Measurements from ENCODE around the gene IFIT3. TPM values are rescaled to one million over a fixed set of nuclear protein-coding genes. Genes with fewer than 3 reads are reported as not detected.

The IFIT3 gene
- polyA plus RNA-seq, 1 of the 3 experiments (the other 2 are of a cell fraction) = 3.2 TPM

DNA sequence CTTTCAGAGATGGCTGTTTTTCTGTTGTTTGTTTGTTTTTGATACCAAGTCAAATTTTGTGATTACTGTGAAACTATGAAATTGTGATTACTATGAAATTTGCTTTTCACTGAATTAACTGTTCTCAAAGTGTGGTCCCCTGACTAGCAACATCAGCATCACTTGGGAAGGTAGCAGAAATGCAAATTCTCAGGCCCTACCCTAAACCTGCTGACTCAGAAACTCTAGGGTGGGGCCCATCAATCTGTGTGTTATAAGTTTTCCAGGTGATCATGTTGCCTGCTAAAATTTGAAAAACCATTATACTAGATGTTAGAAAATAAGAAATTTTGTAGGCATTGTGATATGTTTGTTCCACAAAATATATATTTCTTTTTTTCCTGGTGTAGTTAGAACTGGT lies 51.3 kb downstream of the IFIT3 start:
- CTCF ChIA-PET = interaction anchor here (1.5 to 1.6 kb wide), 2 partner anchors 10 kb away, joined by 8 read pairs; no protein-coding TSS in a partner anchor
- H3F3A ChIP-seq (replicated peaks; ENCODE audit: insufficient read depth) = peaks cover 4% of the 10 kb centered on the region
- no peak overlapping the region for H3K9ac ChIP-seq
- H3K79me2 ChIP-seq (ENCODE audit: insufficient read depth) = no peaks in the 10 kb centered on the region
- no peak for TF ChIP-seq GATA2 (CRISPR knock-in tag; IDR thresholded peaks at IDR 0.05)
- TF ChIP-seq TCF12 (IDR thresholded peaks at IDR 0.05) = no peak
- TF ChIP-seq RFX5 (IDR thresholded peaks at IDR 0.05; ENCODE audit: low read length) = no peak
- TF ChIP-seq JUND (IDR thresholded peaks at IDR 0.05) = no peak
- TF ChIP-seq GABPA (IDR thresholded peaks at IDR 0.05; ENCODE audit: low read depth) = no peak
- no peak for TF ChIP-seq FOSL2 (IDR thresholded peaks at IDR 0.05; ENCODE audit: borderline replicate concordance, low read depth)
- TF ChIP-seq FOXJ3 (CRISPR knock-in tag; IDR thresholded peaks at IDR 0.05) = no peak
- TF ChIP-seq YY1 (IDR thresholded peaks at IDR 0.05; ENCODE audit: low read depth) = no peak
- TF ChIP-seq USF2 (IDR thresholded peaks at IDR 0.05; ENCODE audit: borderline replicate concordance, low read depth, low read length) = no peak
- no peak for TF ChIP-seq PBX3 (IDR thresholded peaks at IDR 0.05)
- H3K4me3 ChIP-seq (ENCODE audit: low read depth in 2 of 2, low read length in 1 of 2) = no peak overlapping the region
- no peak overlapping the region for H2AFZ ChIP-seq (ENCODE audit: low read depth)
- H3K4me2 ChIP-seq = no peak overlapping the region
- no peak overlapping the region for H3K27ac ChIP-seq (ENCODE audit: low read depth in 2 of 2, low read length in 1 of 2)
- peaks cover 5 to 11% of the 10 kb centered on the region in 2 experiments; a peak in 3 of 4 replicates for H3K4me1 ChIP-seq (ENCODE audit: control insufficient read depth in 1 of 2, insufficient read depth in 2 of 2, low read depth in 1 of 2, low read length in 1 of 2)
- no peaks in the 10 kb centered on the region for H3K9me2 ChIP-seq
- no peaks in the 10 kb centered on the region for H3K36me3 ChIP-seq (replicated peaks in 1 of 2; ENCODE audit: control insufficient read depth in 1 of 2, insufficient read depth in 2 of 2, low read length in 1 of 2)
- H4K20me1 ChIP-seq (ENCODE audit: insufficient read depth) = no peaks in the 10 kb centered on the region
- no peaks in the 10 kb centered on the region for H3K27me3 ChIP-seq (ENCODE audit: insufficient read depth)
- POLR2A ChIA-PET = no interaction called here
- H3K9me3 ChIP-seq = no peaks in the 10 kb centered on the region
- no peak for DNase-seq

GRCh38 chr10:89382757-89383156 lies 55.0 kb downstream of the IFIT3 start:
- no peak overlapping the region for H3K4me3 ChIP-seq (ENCODE audit: low read depth in 2 of 2, low read length in 1 of 2)
- H3K9me3 ChIP-seq = no peaks in the 10 kb centered on the region
- no peak overlapping the region for H3K27ac ChIP-seq (ENCODE audit: low read depth in 2 of 2, low read length in 1 of 2)
- no peak overlapping the region for H2AFZ ChIP-seq (ENCODE audit: low read depth)
- no peaks in the 10 kb centered on the region for H3K36me3 ChIP-seq (replicated peaks in 1 of 2; ENCODE audit: control insufficient read depth in 1 of 2, insufficient read depth in 2 of 2, low read length in 1 of 2)
- WGBS (ENCODE audit: low lambda C conversion rate) = 64% methylated on average over 1 of the region's 1 CpG
- no peaks in the 10 kb centered on the region for H3K4me1 ChIP-seq (ENCODE audit: control insufficient read depth in 1 of 2, insufficient read depth in 2 of 2, low read depth in 1 of 2, low read length in 1 of 2)
- H3K79me2 ChIP-seq (ENCODE audit: insufficient read depth) = no peaks in the 10 kb centered on the region
- no peaks in the 10 kb centered on the region for H4K20me1 ChIP-seq (ENCODE audit: insufficient read depth)
- CTCF ChIA-PET = interaction anchor here (2.2 kb wide), 1 partner anchor 165 kb away, joined by 6 read pairs; no protein-coding TSS in a partner anchor
- no peaks in the 10 kb centered on the region for H3K9me2 ChIP-seq
- no peaks in the 10 kb centered on the region for H3K27me3 ChIP-seq (ENCODE audit: insufficient read depth)
- no peak overlapping the region for H3K9ac ChIP-seq
- no peak overlapping the region for H3K4me2 ChIP-seq
- no peak for DNase-seq
- TF ChIP-seq, protein P1, sequence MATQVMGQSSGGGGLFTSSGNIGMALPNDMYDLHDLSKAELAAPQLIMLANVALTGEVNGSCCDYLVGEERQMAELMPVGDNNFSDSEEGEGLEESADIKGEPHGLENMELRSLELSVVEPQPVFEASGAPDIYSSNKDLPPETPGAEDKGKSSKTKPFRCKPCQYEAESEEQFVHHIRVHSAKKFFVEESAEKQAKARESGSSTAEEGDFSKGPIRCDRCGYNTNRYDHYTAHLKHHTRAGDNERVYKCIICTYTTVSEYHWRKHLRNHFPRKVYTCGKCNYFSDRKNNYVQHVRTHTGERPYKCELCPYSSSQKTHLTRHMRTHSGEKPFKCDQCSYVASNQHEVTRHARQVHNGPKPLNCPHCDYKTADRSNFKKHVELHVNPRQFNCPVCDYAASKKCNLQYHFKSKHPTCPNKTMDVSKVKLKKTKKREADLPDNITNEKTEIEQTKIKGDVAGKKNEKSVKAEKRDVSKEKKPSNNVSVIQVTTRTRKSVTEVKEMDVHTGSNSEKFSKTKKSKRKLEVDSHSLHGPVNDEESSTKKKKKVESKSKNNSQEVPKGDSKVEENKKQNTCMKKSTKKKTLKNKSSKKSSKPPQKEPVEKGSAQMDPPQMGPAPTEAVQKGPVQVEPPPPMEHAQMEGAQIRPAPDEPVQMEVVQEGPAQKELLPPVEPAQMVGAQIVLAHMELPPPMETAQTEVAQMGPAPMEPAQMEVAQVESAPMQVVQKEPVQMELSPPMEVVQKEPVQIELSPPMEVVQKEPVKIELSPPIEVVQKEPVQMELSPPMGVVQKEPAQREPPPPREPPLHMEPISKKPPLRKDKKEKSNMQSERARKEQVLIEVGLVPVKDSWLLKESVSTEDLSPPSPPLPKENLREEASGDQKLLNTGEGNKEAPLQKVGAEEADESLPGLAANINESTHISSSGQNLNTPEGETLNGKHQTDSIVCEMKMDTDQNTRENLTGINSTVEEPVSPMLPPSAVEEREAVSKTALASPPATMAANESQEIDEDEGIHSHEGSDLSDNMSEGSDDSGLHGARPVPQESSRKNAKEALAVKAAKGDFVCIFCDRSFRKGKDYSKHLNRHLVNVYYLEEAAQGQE (IDR thresholded peaks at IDR 0.05; ENCODE audit: low read depth, low read length) = no peak
- TF ChIP-seq ZBTB33 (IDR thresholded peaks at IDR 0.05; ENCODE audit: borderline replicate concordance, low read depth) = no peak
- no peak for TF ChIP-seq SIN3A (IDR thresholded peaks at IDR 0.05; ENCODE audit: borderline replicate concordance, low read depth, low read length)
- no peak for TF ChIP-seq RXRA (IDR thresholded peaks at IDR 0.05; ENCODE audit: borderline replicate concordance, low read depth)
- TF ChIP-seq EZH2phosphoT487 (IDR thresholded peaks at IDR 0.05; ENCODE audit: borderline replicate concordance, low read depth) = no peak
- no peaks in the 10 kb centered on the region for H3F3A ChIP-seq (replicated peaks; ENCODE audit: insufficient read depth)
- POLR2A ChIA-PET = no interaction called here

All from SK-N-SH (cell line).